Spleen (tissue), 11 donors: Measurements from ENCODE around the gene CCDC50. TPM values are rescaled to one million over a fixed set of nuclear protein-coding genes. Genes with fewer than 3 reads are reported as not detected.

Experiments
- DNase-seq: peaks from one replicate; pipeline ENCODE4 v3.0.0-alpha.2; 2020
- H3K27ac ChIP-seq, 8 donors: fragments of 200-600 bp; sonication (generic) in 7 of 8; 1 replicate in 4 of 8; 2 replicates in 4 of 8; pipeline versions ENCODE4 v1.5.0 to v1.8.0; 2016 to 2021; ENCODE audit warnings: inconsistent platforms in 4 of 8, mild to moderate bottlenecking in 4 of 8, moderate library complexity in 1 of 8
- H3K27me3 ChIP-seq, 7 donors: fragments of 200-600 bp; sonication (generic) in 6 of 7; replicated peaks in 1 of 7; 1 replicate in 4 of 7; 2 replicates in 3 of 7; pipeline versions ENCODE4 v1.5.0 to v1.8.0; 2016 to 2021; ENCODE audit warnings: inconsistent platforms in 3 of 7, mild to moderate bottlenecking in 1 of 7
- H3K36me3 ChIP-seq, 6 donors: fragments of 200-600 bp; sonication (generic) in 5 of 6; 1 replicate in 4 of 6; 2 replicates in 2 of 6; pipeline versions ENCODE4 v1.5.0 to v1.8.0; 2016 to 2021; ENCODE audit warnings: inconsistent platforms in 2 of 6
- H3K4me1 ChIP-seq, 6 donors: fragments of 200-600 bp; sonication (generic) in 5 of 6; 1 replicate in 3 of 6; 2 replicates in 3 of 6; pipeline versions ENCODE4 v1.5.0 to v1.8.0; 2016 to 2021; ENCODE audit warnings: inconsistent platforms in 3 of 6
- H3K4me3 ChIP-seq, 8 donors: fragments of 200-600 bp; sonication (generic) in 7 of 8; 1 replicate in 4 of 8; 2 replicates in 4 of 8; pipeline versions ENCODE4 v1.5.0 to v1.8.0; 2016 to 2021; ENCODE audit warnings: inconsistent platforms in 4 of 8, mild to moderate bottlenecking in 4 of 8, moderate library complexity in 2 of 8
- H3K9me3 ChIP-seq, 8 donors: fragments of 200-600 bp; sonication (generic) in 7 of 8; 1 replicate in 4 of 8; 2 replicates in 4 of 8; pipeline versions ENCODE4 v1.5.0 to v1.8.0; 2016 to 2021; ENCODE audit warnings: inconsistent platforms in 4 of 8
- POLR2A ChIP-seq, 3 donors: fragments of 450-650 bp; IDR thresholded peaks; one replicate each; pipeline ENCODE4 v1.5.1; 2017; ENCODE audit warnings: antibody characterized with exemption in 3 of 3, mild to moderate bottlenecking in 1 of 3
- POLR2AphosphoS5 ChIP-seq, 3 donors: sonication (generic); formaldehyde crosslinking; IDR thresholded peaks; one replicate each; pipeline ENCODE4 v1.5.1; 2017; ENCODE audit warnings: antibody characterized with exemption in 3 of 3
- WGBS, 5 donors: extraction: QIAGEN DNeasy Blood & Tissue Kit in 3 of 5; methylation state at CpG; one replicate each; pipeline versions ENCODE4 v1.1.5 to v1.1.7; 2013 to 2018; 5-methylcytosine and 5-hydroxymethylcytosine counted together
- intact Hi-C: fragments of 100-400 bp; cut with DNase I; formaldehyde crosslinking; loops from one replicate; pipeline ENCODE4 v1.15.0; 2023; ENCODE audit warnings: low total_unique reads
- polyA plus RNA-seq, 3 donors: library from polyadenylated mRNA; stranded (reverse); fragments of 200-250 nt; gene quantifications; one replicate each; pipeline ENCODE4 v1.2.1, GENCODE V29; 2013
- total RNA-seq, 7 donors: library from RNA; depleted of rRNA in 3 of 7; stranded (reverse); fragments of >200 nt in 3 of 7; fragmentation: NEBNext Ultra II Directional in 4 of 7; extraction: Animal tissue kit (Norgen Biotek cat#: 25700) in 4 of 7; gene quantifications; one replicate each; pipeline versions ENCODE4 v1.1.0 to v1.2.1, GENCODE V29; 2016 to 2021
- TF ChIP-seq, protein P1 (sequence below), 11 experiments: fragments of 200-600 bp in 7 of 11; fragments of 450-650 bp in 4 of 11; sonication (generic) in 4 of 11; IDR thresholded peaks in 8 of 11; conservative IDR thresholded peaks in 3 of 11; 1 replicate in 7 of 11; 2 replicates in 4 of 11; pipeline versions ENCODE4 v1.4.0 to v1.8.0; 2016 to 2021; ENCODE audit warnings: antibody characterized with exemption in 11 of 11, inconsistent platforms in 4 of 11, mild to moderate bottlenecking in 1 of 11
- donor health status: healthy with polysubstance abuse.
- donor health status: DM: no; HTN: no; CAD: no; lungs with moderate emphysema.
- donor health status: DM: no; HTN: no; CAD: no.
- donor health status: Bipolar disorder and iron deficiency.
- donor health status: healthy.
- donor health status: DM: no; HTN: no; CAD: no.
- donor health status: DM: yes; HTN: yes; CAD: no.

The CCDC50 gene
- total and polyA plus RNA-seq, 10 donors: 42.5 to 167 (median 110) TPM

DNA sequence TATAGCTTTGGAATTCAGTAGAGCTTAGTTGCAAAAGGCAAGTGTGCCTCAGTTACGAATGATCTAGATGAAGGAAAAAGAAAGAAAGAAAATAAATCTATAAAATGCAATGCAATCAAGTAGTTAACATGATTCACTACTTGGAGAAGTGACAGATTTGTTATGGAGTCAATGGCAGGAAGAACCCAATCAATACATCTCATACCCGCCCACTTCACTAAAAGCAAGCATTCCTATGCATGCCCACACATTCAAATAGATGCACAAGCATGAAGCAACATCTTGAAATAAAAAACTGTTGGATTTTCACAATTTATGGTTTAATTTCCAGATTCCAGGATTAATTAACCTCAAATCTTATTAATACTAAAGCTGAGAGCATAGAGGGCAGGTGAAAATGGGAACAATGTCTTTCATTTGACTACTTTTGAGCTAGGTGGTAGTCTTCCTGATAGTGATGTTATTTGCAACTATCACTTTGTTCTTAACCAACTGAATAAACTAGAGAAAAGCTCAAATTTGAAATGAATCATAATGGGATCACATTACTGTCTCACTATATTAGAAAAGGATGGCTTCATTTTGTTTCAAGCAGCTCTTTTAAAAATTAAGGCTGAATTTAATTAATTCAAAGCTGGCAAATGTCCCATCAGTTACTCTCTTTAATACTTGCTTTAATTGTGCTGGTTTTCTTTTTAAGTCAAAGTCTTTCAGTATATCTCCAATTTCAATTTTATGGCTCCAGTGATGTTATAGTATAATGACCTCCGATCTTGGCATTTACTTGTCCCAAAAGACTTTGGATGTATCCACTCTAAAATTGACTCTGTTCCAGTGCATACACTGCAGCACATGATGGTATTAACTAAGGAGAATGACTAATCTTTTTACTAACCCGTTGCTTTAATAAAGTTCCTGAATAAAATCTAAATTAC, 46.7 kb upstream of the CCDC50 start:
- 60 to 86% (median 70%) methylated on average over 4 of the region's 4 CpGs for WGBS, 5 donors
- intact Hi-C loops: no loop called here

GRCh38 chr3:191283400-191283799, 45.8 kb upstream of the CCDC50 start:
- H3K36me3 ChIP-seq: no peaks in the 10 kb centered on the region
- peaks cover 0 to 4% (median 0%) of the 10 kb centered on the region in 6 donors for H3K4me1 ChIP-seq
- no peak overlapping the region for H3K27ac ChIP-seq
- DNase-seq: no peak
- WGBS, 5 donors: 71 to 89% (median 79%) methylated on average over 2 of the region's 2 CpGs
- H3K4me3 ChIP-seq: no peak overlapping the region
- peaks cover 0 to 10% (median 0%) of the 10 kb centered on the region in 8 donors for H3K9me3 ChIP-seq
- no peaks in the 10 kb centered on the region for H3K27me3 ChIP-seq
- no peak for TF ChIP-seq POLR2A (IDR thresholded peaks at IDR 0.05)
- TF ChIP-seq, protein P1, sequence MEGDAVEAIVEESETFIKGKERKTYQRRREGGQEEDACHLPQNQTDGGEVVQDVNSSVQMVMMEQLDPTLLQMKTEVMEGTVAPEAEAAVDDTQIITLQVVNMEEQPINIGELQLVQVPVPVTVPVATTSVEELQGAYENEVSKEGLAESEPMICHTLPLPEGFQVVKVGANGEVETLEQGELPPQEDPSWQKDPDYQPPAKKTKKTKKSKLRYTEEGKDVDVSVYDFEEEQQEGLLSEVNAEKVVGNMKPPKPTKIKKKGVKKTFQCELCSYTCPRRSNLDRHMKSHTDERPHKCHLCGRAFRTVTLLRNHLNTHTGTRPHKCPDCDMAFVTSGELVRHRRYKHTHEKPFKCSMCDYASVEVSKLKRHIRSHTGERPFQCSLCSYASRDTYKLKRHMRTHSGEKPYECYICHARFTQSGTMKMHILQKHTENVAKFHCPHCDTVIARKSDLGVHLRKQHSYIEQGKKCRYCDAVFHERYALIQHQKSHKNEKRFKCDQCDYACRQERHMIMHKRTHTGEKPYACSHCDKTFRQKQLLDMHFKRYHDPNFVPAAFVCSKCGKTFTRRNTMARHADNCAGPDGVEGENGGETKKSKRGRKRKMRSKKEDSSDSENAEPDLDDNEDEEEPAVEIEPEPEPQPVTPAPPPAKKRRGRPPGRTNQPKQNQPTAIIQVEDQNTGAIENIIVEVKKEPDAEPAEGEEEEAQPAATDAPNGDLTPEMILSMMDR (IDR thresholded peaks at IDR 0.05 in 8 of 11, conservative IDR thresholded peaks at IDR 0.05 in 3 of 11): no peak
- TF ChIP-seq POLR2AphosphoS5 (IDR thresholded peaks at IDR 0.05): no peak
- intact Hi-C loops: no loop called here

More for the DNA sequence above, 46.7 kb upstream of the CCDC50 start:
- Histone ChIP-seq H3K4me1 (peaks cover 0 to 4% (median 0%) of the 10 kb centered on the region in 6 donors), H3K27ac (no peak overlapping the region), H3K9me3 (peaks cover 0 to 10% (median 0%) of the 10 kb centered on the region in 8 donors), H3K27me3 (no peaks in the 10 kb centered on the region), H3K4me3 (no peak overlapping the region), H3K36me3 (no peaks in the 10 kb centered on the region)
- DNase-seq: no peak
- TF ChIP-seq POLR2AphosphoS5 (IDR thresholded peaks at IDR 0.05) (no peak), POLR2A (IDR thresholded peaks at IDR 0.05) (no peak)
- TF ChIP-seq, protein P1 (IDR thresholded peaks at IDR 0.05 in 8 of 11, conservative IDR thresholded peaks at IDR 0.05 in 3 of 11): no peak

GRCh38 chr3:191290311-191291025, 38.7 kb upstream of the CCDC50 start:
- Histone ChIP-seq H3K36me3 (no peaks in the 10 kb centered on the region), H3K4me1 (peaks cover 0 to 38% (median 15%) of the 10 kb centered on the region in 6 donors), H3K9me3 (peaks cover 0 to 9% (median 0%) of the 10 kb centered on the region in 8 donors), H3K27me3 (no peaks in the 10 kb centered on the region), H3K27ac (peak overlapping the region; percentile 38 to 78 (median 70)), H3K4me3 (peak overlapping the region in 2 of 8 donors; percentile 1 to 31)
- intact Hi-C loops: no loop called here
- 42 to 60% (median 50%) methylated on average over 4 of the region's 4 CpGs for WGBS, 5 donors
- TF ChIP-seq POLR2AphosphoS5 (IDR thresholded peaks at IDR 0.05): no peak
- no peak for TF ChIP-seq POLR2A (IDR thresholded peaks at IDR 0.05)
- TF ChIP-seq, protein P1 (IDR thresholded peaks at IDR 0.05 in 8 of 11, conservative IDR thresholded peaks at IDR 0.05 in 3 of 11): no peak
- DNase-seq: no peak
